IPS-NIHi7 (cell line): ENCODE data around the gene FSCN2.
A peak's percentile ranks its signal among the peaks of the same experiment; 100 is the strongest.

Experiments
- DNase-seq: peaks from one replicate; pipeline ENCODE4 v3.0.0; 2012; ENCODE audit warnings: mixed read lengths; ENCODE audit errors: extremely low spot score

FSCN2 gene

GRCh38 chr17:81512562-81513371 is 15.4 kb upstream of the FSCN2 start, which contains the start of gene ACTG1:
Gene ACTG1 (minus strand): TSS chr17:81512799. CDS start chr17:81512354, 445 bp downstream.
- peak; percentile 83 for DNase-seq

DNA sequence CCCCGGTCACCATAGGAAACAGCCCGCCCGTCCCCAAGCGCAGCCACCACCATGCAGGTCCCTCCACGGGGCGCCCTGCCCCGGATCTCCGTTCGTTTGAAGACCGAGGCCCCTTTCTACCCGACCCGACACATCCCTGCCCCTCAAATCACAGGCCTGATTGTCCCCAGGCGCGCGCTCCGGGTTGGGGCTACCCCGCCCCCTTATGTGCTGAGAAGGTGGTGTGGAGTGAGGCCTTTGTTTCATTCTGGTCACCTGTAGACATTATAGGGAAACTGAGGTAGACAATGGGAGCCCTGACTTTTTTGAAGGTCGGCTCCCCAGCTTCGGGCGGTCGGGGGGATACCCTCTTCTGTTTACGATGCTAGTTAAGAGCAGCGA is 14.8 kb upstream of the FSCN2 start:
- DNase-seq: no peak

DNA sequence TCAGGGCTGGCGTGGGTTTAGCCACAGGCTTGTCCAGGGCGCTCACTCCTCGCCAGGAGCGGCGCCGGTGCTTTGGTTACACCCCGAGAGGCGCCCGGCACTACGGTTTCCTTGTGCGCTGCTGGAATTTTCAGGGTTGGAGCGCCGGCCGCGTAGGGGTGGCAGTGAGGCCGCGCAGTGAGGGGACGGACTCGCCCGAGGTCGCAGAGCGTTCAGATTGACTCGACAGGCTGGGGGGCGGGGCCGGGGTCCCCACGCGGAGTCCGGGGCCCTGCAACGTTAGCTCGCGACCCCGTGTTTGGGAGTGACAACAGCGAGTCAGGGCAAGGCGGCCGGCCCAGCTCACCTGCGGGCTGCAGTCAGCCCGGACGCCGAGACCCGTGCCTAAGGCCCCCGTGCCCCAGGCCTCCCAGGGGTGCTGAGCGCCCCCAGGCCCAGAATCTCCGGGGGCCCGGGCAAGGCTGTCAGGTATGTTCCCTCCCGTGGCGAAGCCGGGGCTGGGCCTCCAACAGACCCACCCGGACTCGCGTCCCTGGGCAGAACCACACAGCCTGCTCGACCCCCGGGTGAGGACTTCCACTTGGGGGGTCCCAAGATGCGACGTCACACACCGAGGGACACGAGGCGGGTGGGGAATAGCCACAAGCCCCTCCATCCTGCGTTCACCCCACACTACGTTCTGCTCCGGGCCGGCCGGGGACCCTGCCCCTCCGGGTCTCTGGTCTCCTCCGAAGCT is 14.3 kb upstream of the FSCN2 start:
- no peak for DNase-seq

DNA sequence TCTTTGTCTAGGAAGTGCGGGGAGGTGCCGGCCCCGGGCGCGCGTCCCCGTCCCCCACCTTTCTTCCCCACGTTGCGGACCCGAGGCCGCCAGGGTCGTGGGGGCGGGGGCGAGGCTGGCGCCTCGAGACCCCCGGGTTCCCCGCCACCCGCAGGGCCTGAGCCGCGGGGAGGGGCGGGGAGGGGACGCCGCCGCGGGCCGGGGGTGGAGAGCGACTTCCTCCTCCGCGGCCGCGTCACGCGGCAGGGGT is 13.8 kb upstream of the FSCN2 start:
- no peak for DNase-seq

DNA sequence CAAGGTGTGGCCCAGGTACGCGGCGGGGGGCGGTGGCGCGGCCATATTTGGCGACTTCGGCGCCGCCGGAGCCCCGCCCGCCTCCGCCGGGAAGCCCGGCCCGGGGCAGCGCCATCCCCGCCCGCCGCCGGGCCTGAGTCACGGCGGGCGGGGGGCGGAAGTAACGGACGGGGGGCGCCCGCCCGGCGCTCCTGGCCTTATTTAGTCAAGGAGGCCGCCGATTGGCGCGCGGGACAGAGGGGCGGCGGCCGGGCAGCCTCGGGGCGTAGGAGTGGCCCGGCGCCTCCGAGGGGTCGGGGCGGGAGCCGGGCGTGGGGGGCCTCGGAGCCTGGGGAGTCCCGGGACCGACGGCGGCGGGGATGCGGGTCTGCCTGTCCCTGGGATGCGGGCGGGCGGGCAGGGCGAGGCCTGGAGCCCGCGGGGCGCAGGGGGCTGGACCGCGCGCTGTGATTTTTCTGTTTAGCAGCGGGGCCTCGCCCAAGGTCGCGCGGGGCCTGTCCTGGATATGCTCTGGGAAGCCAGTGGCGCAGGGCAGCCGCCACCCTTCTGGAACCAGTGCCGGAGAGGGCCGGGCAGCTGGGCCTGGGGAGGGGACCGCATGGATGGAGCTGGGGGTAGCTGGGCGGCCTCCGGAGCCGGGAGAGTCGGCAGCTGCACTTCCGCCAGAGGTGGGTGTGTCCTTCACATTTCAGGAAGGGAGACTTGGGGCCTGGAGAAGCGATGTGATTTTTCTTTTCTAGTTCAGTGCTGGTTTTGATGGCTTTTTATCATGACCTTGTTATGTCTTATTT is 13.2 kb upstream of the FSCN2 start:
- peak; percentile 72 for DNase-seq

- no peak for DNase-seq
These were observed 12.6 kb upstream of the FSCN2 start for GRCh38 chr17:81515530-81516041.

DNA sequence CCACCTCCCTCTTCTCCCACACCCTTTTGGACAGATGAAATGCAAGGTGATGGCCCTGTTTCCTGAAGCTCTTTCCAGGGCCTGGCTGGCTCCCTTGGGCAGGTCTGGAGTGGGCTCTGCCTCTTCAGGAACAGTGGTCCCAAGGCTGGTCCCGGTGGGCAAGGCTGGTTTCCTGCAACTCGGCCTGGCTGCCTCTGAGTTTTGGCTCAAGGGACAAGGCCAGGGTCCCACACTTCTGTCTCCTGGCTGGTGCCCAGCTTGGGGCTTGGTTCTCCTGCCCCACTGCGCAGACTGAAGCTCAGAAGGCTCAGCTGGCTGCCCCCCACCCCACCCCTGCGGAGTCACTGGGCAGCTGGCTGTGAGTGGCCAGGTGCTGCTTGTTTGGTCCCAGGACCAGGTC is 11.7 kb upstream of the FSCN2 start:
- no peak for DNase-seq

DNA sequence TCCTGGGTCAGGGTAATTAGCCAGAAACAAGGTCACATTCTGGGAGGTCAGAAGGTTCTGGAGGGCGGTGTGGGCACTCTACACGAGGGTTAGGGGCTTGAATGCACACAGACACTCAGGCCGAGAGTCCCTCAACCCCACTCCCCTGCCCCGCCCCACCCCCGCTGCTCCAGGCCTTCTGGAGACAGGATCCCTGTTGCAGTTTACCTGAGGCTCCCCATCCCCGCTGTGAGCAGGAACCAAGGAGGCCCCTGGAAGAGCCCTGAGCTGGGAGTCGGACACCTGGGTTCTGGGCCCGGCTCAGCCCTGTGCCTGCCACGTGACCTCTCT is 11.2 kb upstream of the FSCN2 start:
- no peak for DNase-seq

DNA sequence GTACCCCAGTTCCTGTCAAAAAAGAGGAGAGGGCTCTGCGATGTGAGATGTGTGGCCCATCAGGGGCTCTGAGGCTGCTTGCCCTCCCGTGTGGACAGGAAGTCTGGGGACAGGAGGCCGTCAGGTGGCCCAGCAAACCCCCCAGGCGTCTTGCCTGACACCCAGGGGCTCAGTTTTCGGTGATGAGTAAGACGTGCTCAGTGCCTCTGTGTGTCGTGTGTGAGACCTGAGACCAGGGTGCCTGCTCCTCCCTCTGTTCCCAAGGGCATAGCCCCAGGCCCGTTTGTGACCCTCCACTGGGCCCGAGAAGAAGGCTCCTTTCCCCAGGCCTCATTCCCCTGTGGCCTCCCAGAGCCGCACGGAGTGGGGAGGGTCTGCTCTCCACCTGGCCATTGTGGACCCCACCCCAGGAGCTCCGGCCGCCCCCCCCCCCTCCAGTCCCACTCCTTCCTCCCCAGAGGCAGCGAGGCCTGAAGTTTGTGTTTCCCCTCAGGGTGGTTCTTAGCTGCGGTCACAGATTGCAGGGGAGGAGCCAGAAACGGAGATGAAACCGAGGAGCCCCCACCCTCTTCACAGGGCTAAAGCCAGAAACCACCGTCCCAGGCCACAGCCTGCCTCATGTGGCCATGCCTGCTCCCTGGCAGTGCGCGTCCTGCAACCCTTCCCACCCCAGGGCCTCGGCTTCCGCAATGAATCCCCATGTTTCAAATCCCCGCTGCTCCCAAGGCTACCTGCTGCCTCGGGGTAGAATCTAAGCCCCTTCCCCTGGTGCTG is 10.7 kb upstream of the FSCN2 start:
- DNase-seq: no peak

- DNase-seq: peak; percentile 38
These were observed 9.9 kb upstream of the FSCN2 start for GRCh38 chr17:81518113-81518784.

- peak; percentile 49 for DNase-seq
These were observed 9.3 kb upstream of the FSCN2 start for GRCh38 chr17:81518785-81519283.

DNA sequence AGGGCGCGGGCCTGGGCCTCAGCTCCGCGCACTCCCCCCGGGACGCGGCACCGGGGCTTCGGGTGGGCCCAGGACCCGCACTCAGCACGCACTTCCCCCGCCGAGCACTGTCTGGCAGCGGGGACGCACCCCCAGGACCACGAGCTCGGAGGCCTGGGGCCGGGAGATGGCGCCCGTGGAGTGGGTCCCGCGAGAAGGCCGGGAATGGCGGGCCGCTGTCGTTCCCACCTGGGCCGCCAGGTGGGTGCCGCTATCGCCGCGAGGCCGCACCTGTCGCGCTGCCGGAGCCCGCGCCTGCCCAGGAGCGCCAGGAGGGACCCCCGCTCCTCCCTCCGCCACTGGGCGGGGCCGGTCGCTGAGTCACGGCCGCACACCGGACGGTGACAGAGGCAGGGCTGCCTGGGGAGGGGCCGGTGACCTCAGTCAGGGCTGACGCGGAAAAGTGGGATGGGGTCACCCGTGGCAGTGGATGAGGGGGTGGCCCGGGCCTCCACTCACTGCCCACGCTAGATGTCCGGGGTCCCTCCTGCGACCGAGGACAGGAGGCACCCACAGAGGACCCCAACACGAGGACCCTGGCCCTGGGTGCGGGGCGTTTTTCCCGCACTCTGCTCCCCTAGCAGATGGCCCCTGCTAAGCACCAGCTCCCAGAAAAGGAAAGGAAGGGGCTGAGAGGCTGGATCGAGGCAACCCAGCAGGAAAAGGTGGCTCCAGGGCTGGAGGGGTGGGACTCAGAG is 8.7 kb upstream of the FSCN2 start:
- DNase-seq: peak; percentile 74

DNA sequence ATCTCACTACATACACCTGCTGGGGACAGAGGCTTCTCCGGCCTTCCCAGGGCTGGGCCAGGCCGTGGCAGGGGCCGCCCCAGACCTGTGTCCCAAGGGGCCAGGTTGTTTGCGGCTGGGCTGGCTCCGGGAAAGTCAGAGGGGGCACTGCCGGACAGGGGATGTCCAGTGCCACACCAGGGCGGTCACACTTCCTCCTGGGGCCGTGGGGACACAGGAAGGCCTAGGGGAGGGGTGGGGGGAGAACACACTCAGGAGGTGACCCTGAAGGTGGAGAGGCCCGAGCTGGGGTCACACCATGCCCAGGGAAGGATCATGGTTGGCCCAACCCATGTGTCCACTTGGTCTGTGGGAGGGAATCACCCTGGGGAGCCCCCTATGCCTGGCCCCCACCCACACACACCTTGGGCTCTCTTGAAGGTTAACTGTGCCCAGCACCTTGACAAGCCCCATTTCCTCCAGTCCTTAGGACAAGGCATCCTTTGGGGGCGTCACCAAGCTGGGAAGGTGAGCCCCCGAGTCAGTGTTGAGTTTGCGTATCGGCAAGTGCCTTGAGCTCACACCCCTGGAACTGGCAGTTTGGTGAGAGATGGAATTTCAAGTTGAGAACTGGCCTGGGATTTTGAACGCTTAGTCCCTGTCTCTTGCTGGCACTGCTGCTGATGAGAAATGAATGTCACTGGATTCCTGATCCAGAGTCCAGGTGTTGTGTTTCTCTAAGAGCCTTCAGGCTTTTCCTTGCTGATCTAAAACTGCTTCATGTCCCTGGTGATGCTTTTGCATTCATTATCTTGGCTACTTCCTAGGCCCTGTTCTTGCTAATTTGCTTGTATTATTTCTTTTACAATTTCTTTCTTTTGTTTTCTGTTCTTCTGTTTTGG is 7.9 kb upstream of the FSCN2 start:
- DNase-seq: no peak

GRCh38 chr17:81522491-81523401 is 5.4 kb upstream of the FSCN2 start:
- DNase-seq: peak; percentile 81

- no peak for DNase-seq
These were observed 4.7 kb upstream of the FSCN2 start for GRCh38 chr17:81523402-81524038.

DNA sequence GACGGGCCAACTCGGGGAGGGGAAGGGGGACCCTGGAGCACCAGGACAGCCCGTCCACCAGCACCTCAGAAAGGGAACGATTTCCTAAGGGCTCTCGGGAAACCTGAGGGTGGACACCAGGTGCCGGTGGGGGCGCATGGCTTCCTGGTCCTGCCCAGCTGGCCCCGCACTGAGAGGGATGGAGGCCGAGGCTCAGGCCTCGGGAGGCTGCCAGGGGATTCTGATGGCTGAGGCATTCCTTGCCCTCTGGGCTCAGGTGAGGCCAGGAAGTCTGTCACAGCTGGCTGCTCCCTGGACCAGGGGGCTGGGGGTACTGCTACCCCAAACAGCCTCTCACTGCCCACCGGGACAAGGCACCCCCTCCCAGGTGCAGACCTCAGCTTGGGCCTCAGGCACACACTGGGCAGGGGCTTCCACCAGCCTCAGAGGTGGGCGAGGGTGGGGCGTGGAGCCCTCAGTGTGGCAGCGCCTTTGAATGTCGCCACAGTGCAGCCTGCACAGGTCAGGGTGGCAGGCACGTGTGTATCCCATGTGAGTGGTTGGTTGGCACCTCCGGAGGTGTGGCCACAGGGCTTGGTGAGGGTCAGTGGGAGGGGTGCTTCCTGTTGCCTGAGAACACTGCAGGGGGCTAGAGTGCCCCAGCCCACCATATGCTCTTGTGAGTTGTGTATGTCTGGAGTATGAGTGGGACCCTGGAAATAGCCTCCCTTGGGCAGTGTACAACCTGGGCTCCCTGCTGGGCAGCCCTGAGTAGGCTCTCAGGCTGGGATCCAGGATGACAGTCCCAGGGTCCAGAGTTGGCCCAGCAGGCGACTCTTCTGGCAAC is 3.9 kb upstream of the FSCN2 start:
- no peak for DNase-seq

DNA sequence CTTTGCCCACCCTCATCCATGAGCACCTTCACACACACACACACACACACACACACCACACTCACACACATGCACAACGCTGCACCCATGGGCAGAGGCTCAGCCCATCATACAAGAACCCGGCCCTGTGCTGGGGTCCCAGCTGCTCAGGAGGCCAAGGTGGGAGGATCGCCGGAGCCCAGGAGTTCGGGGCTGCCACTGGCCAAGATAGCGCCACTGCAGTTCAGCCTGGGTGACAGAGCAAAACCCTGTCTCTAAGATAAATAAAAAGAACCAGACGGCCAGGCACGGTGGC is 3.4 kb upstream of the FSCN2 start:
- no peak for DNase-seq
